ENCODE data around the gene CDC20.

CDC20 gene

GRCh38 chr1:43377831-43378230 lies 19.1 kb downstream of the CDC20 start:
- Histone ChIP-seq H3K27ac (ENCODE audit: insufficient read depth, low read length, poor library complexity, severe bottlenecking) (no peak overlapping the region), H3K36me3 (ENCODE audit: control insufficient read depth, insufficient read depth, low read length) (peaks cover 7% of the 10 kb centered on the region), H3K4me3 (ENCODE audit: insufficient read depth, low read depth, low read length, poor library complexity, severe bottlenecking) (no peak overlapping the region), H3K27me3 (replicated peaks; ENCODE audit: control insufficient read depth, insufficient read depth, low read length, poor library complexity, severe bottlenecking) (no peaks in the 10 kb centered on the region), H3K9me3 (ENCODE audit: control insufficient read depth, low read length) (no peaks in the 10 kb centered on the region), H3K4me1 (ENCODE audit: control insufficient read depth, insufficient read depth, low read length, poor library complexity, severe bottlenecking) (no peaks in the 10 kb centered on the region)
- no peak for DNase-seq

- H3K36me3 ChIP-seq (ENCODE audit: control insufficient read depth, insufficient read depth, low read length), result peaks cover 23% of the 10 kb centered on the region
- H3K27me3 ChIP-seq (replicated peaks; ENCODE audit: control insufficient read depth, insufficient read depth, low read length, poor library complexity, severe bottlenecking), result no peaks in the 10 kb centered on the region
- H3K27ac ChIP-seq (ENCODE audit: insufficient read depth, low read length, poor library complexity, severe bottlenecking), result no peak overlapping the region
- H3K9me3 ChIP-seq (ENCODE audit: control insufficient read depth, low read length), result no peaks in the 10 kb centered on the region
- no peaks in the 10 kb centered on the region for H3K4me1 ChIP-seq (ENCODE audit: control insufficient read depth, insufficient read depth, low read length, poor library complexity, severe bottlenecking)
- no peak overlapping the region for H3K4me3 ChIP-seq (ENCODE audit: insufficient read depth, low read depth, low read length, poor library complexity, severe bottlenecking)
- DNase-seq, result no peak
Observed at GRCh38 chr1:43379476-43379875, 20.7 kb downstream of the CDC20 start.

GRCh38 chr1:43381612-43382011 lies 22.8 kb downstream of the CDC20 start:
- Histone ChIP-seq H3K9me3 (ENCODE audit: control insufficient read depth, low read length) (no peaks in the 10 kb centered on the region), H3K27ac (ENCODE audit: insufficient read depth, low read length, poor library complexity, severe bottlenecking) (no peak overlapping the region), H3K4me3 (ENCODE audit: insufficient read depth, low read depth, low read length, poor library complexity, severe bottlenecking) (no peak overlapping the region), H3K36me3 (ENCODE audit: control insufficient read depth, insufficient read depth, low read length) (peaks cover 45% of the 10 kb centered on the region), H3K27me3 (replicated peaks; ENCODE audit: control insufficient read depth, insufficient read depth, low read length, poor library complexity, severe bottlenecking) (no peaks in the 10 kb centered on the region), H3K4me1 (ENCODE audit: control insufficient read depth, insufficient read depth, low read length, poor library complexity, severe bottlenecking) (no peaks in the 10 kb centered on the region)
- DNase-seq, result no peak

- H3K27ac ChIP-seq (ENCODE audit: insufficient read depth, low read length, poor library complexity, severe bottlenecking), result no peak overlapping the region
- H3K4me1 ChIP-seq (ENCODE audit: control insufficient read depth, insufficient read depth, low read length, poor library complexity, severe bottlenecking), result no peaks in the 10 kb centered on the region
- H3K27me3 ChIP-seq (replicated peaks; ENCODE audit: control insufficient read depth, insufficient read depth, low read length, poor library complexity, severe bottlenecking), result no peaks in the 10 kb centered on the region
- H3K9me3 ChIP-seq (ENCODE audit: control insufficient read depth, low read length), result no peaks in the 10 kb centered on the region
- H3K4me3 ChIP-seq (ENCODE audit: insufficient read depth, low read depth, low read length, poor library complexity, severe bottlenecking), result no peak overlapping the region
- DNase-seq, result no peak
- H3K36me3 ChIP-seq (ENCODE audit: control insufficient read depth, insufficient read depth, low read length), result peaks cover 50% of the 10 kb centered on the region
Observed at GRCh38 chr1:43382027-43382779, 23.4 kb downstream of the CDC20 start.

- Histone ChIP-seq H3K36me3 (ENCODE audit: control insufficient read depth, insufficient read depth, low read length) (peaks cover 54% of the 10 kb centered on the region), H3K9me3 (ENCODE audit: control insufficient read depth, low read length) (no peaks in the 10 kb centered on the region), H3K4me3 (ENCODE audit: insufficient read depth, low read depth, low read length, poor library complexity, severe bottlenecking) (no peak overlapping the region), H3K4me1 (ENCODE audit: control insufficient read depth, insufficient read depth, low read length, poor library complexity, severe bottlenecking) (peaks cover under 1% of the 10 kb centered on the region), H3K27me3 (replicated peaks; ENCODE audit: control insufficient read depth, insufficient read depth, low read length, poor library complexity, severe bottlenecking) (no peaks in the 10 kb centered on the region), H3K27ac (ENCODE audit: insufficient read depth, low read length, poor library complexity, severe bottlenecking) (no peak overlapping the region)
- no peak for DNase-seq
Observed at GRCh38 chr1:43383449-43383848, 24.7 kb downstream of the CDC20 start.

- peaks cover 54% of the 10 kb centered on the region for H3K36me3 ChIP-seq (ENCODE audit: control insufficient read depth, insufficient read depth, low read length)
- no peak for DNase-seq
- no peak overlapping the region for H3K27ac ChIP-seq (ENCODE audit: insufficient read depth, low read length, poor library complexity, severe bottlenecking)
- H3K4me3 ChIP-seq (ENCODE audit: insufficient read depth, low read depth, low read length, poor library complexity, severe bottlenecking), result no peak overlapping the region
- H3K9me3 ChIP-seq (ENCODE audit: control insufficient read depth, low read length), result no peaks in the 10 kb centered on the region
- H3K27me3 ChIP-seq (replicated peaks; ENCODE audit: control insufficient read depth, insufficient read depth, low read length, poor library complexity, severe bottlenecking), result no peaks in the 10 kb centered on the region
- H3K4me1 ChIP-seq (ENCODE audit: control insufficient read depth, insufficient read depth, low read length, poor library complexity, severe bottlenecking), result peaks cover 16% of the 10 kb centered on the region
Observed at GRCh38 chr1:43386676-43387075, 27.9 kb downstream of the CDC20 start.

GRCh38 chr1:43387976-43388599 lies 29.3 kb downstream of the CDC20 start:
- Histone ChIP-seq H3K4me1 (ENCODE audit: control insufficient read depth, insufficient read depth, low read length, poor library complexity, severe bottlenecking) (peaks cover 16% of the 10 kb centered on the region), H3K27me3 (replicated peaks; ENCODE audit: control insufficient read depth, insufficient read depth, low read length, poor library complexity, severe bottlenecking) (no peaks in the 10 kb centered on the region), H3K9me3 (ENCODE audit: control insufficient read depth, low read length) (no peaks in the 10 kb centered on the region), H3K36me3 (ENCODE audit: control insufficient read depth, insufficient read depth, low read length) (peaks cover 45% of the 10 kb centered on the region), H3K4me3 (ENCODE audit: insufficient read depth, low read depth, low read length, poor library complexity, severe bottlenecking) (no peak overlapping the region), H3K27ac (ENCODE audit: insufficient read depth, low read length, poor library complexity, severe bottlenecking) (no peak overlapping the region)
- no peak for DNase-seq

- H3K4me1 ChIP-seq (ENCODE audit: control insufficient read depth, insufficient read depth, low read length, poor library complexity, severe bottlenecking), result peaks cover 16% of the 10 kb centered on the region
- H3K27ac ChIP-seq (ENCODE audit: insufficient read depth, low read length, poor library complexity, severe bottlenecking), result peak overlapping the region; percentile 77
- H3K9me3 ChIP-seq (ENCODE audit: control insufficient read depth, low read length), result no peaks in the 10 kb centered on the region
- peak overlapping the region; percentile 93 for H3K4me3 ChIP-seq (ENCODE audit: insufficient read depth, low read depth, low read length, poor library complexity, severe bottlenecking)
- peaks cover 39% of the 10 kb centered on the region for H3K36me3 ChIP-seq (ENCODE audit: control insufficient read depth, insufficient read depth, low read length)
- DNase-seq, result no peak
- H3K27me3 ChIP-seq (replicated peaks; ENCODE audit: control insufficient read depth, insufficient read depth, low read length, poor library complexity, severe bottlenecking), result no peaks in the 10 kb centered on the region
Observed at GRCh38 chr1:43388613-43389012, 29.8 kb downstream of the CDC20 start.

- Histone ChIP-seq H3K4me1 (ENCODE audit: control insufficient read depth, insufficient read depth, low read length, poor library complexity, severe bottlenecking) (peaks cover 16% of the 10 kb centered on the region), H3K27me3 (replicated peaks; ENCODE audit: control insufficient read depth, insufficient read depth, low read length, poor library complexity, severe bottlenecking) (no peaks in the 10 kb centered on the region), H3K4me3 (ENCODE audit: insufficient read depth, low read depth, low read length, poor library complexity, severe bottlenecking) (peak within 1 kb of the TSS; percentile 93), H3K9me3 (ENCODE audit: control insufficient read depth, low read length) (no peaks in the 10 kb centered on the region), H3K27ac (ENCODE audit: insufficient read depth, low read length, poor library complexity, severe bottlenecking) (peak within 1 kb of the TSS; percentile 77), H3K36me3 (ENCODE audit: control insufficient read depth, insufficient read depth, low read length) (peaks cover 29% of the 10 kb centered on the region)
- DNase-seq, result peak; percentile 84 to 90 (median 90)
Observed at GRCh38 chr1:43389326-43390313, 30.8 kb downstream of the CDC20 start, which contains the start of the genes MED8 and SZT2. Gene MED8 (minus strand): TSS chr1:43389800. CDS start chr1:43389764, 36 bp downstream. Gene SZT2 (plus strand): TSS chr1:43389899. CDS start chr1:43389969, 70 bp downstream.

Data from effector memory CD4-positive, alpha-beta T cell (primary cell).